Bronchial epithelial cell (primary cell): Measurements from ENCODE around the gene ZNF14. TPM values are rescaled to one million over a fixed set of nuclear protein-coding genes. Genes with fewer than 3 reads are reported as not detected.
"Not testable (repeated sequence)": the region's sequence is repeated elsewhere in the genome, so short reads cannot be mapped to it uniquely, and the experiment has no call there.

Source experiments
- DNase-seq: peaks from one replicate; pipeline ENCODE4 v3.0.0-alpha.2; 2010; ENCODE audit warnings: low read depth
- FAIRE-seq: peaks from 2 replicates; lab custom pipeline; 2011; peaks lifted over from hg19 to GRCh38; lab: Jason Lieb, UNC
- H3K27me3 ChIP-seq: 2 replicates; pipeline ENCODE4 v1.5.1; 2011; ENCODE audit warnings: low read length; ENCODE audit not compliant: control insufficient read depth, insufficient read depth
- H3K36me3 ChIP-seq: 2 replicates; pipeline ENCODE4 v1.5.1; 2011; ENCODE audit warnings: low read length; ENCODE audit not compliant: control insufficient read depth, insufficient read depth
- H3K4me3 ChIP-seq: 2 replicates; pipeline ENCODE4 v1.5.1; 2011; ENCODE audit warnings: mild to moderate bottlenecking, low read depth, low read length, control low read depth
- total RNA-seq: library from RNA; depleted of rRNA; stranded (reverse); fragments of >200 nt; gene quantifications from 2 replicates; pipeline ENCODE4 v1.2.1, GENCODE V29; 2014
- TF ChIP-seq, protein P1 (sequence below): IDR thresholded peaks from 2 replicates; pipeline ENCODE4 v1.5.1; 2011; ENCODE audit warnings: mild to moderate bottlenecking, moderate library complexity, low read length, control low read depth, inconsistent platforms; ENCODE audit not compliant: insufficient read depth, severe bottlenecking

Gene ZNF14
- total RNA-seq, 1 donor from 2014 or later = 4.2 TPM

DNA sequence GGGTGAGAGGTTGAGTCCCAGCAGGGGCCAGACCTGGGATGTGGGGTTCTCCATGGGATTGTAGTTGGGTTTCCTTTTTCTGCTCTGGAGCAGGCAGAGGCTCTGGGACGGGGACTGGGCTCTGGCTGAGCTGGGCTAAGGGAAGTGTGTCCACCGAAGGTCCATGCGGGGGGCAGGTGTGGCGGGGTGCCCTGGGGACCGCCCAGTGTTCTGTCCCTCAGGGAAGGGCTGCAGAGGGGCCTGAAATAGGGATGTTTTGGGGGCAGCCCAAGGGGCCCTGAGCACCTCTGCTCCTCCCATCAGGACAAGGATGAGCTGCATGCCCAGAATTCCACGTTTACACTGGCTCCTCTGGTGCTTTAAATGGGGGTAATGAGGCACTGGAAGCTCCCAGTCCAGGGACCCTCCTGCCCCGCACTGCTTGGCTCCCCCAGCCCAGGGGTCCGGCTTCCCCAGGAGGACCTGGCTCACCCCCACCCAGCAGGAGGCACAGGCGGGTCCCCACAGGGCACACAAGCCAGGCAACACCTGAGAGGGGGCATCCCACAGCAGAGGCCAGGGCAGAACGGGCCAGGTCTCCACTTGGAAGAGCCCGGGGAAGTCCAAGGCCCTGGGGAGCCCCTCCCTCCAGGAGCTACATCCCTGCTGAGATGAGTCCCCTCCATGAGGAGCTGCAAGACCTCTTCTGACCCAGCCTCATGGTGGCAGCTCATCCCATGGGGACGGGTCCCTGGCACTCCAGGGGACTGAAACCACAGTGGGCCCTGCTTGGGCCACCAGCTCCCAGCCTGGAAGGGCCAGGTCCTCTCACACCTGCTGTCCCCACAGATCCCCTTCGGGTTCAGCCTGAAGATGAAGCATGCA, 14.7 kb upstream of the ZNF14 start:
- FAIRE-seq (no peak), DNase-seq (no peak)

DNA sequence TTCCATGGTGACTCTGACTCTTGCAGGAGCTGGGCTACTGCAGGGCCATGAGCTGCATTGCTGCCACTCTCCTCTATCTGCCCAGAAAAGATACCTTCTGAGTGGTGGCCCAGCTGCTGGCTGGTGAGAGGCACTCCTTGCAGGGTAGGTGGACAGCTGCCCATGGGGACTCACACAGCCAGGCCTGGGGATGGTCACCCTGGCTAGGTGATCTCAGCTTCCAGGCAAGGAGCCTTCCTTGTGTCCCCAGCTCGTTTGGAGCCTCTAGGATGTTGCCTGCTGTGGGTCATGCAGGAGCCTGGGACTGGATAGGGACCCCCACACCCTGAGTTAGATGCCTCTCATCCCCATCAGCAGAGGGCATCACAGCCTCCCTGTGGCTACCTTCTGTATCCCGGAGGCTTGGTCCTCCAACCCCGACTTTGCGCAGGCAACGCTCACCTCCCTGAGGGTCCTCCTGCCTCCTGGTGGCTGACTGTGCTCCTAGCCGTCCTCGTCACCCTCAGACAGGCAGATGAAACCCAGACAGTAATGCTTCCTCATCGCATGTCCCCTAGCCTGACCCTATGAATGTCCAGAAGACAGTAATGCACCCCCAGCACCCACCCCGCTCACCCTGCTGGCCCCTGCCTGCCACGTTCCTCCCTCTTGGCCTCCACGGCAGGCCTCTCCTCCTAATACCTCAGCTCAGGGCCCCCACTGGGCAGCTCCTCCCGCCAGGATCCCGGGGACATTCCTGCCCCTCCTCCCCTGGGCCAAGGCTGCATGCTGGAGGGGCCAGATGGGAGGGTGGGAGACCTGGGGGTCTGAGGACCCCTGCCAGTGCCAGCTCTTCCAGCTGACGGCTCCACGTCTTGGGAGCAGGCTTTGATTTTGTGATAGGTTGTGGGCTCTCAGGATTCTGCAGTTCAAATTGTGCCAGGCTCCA, 13.6 kb upstream of the ZNF14 start:
- TF ChIP-seq, protein P1, sequence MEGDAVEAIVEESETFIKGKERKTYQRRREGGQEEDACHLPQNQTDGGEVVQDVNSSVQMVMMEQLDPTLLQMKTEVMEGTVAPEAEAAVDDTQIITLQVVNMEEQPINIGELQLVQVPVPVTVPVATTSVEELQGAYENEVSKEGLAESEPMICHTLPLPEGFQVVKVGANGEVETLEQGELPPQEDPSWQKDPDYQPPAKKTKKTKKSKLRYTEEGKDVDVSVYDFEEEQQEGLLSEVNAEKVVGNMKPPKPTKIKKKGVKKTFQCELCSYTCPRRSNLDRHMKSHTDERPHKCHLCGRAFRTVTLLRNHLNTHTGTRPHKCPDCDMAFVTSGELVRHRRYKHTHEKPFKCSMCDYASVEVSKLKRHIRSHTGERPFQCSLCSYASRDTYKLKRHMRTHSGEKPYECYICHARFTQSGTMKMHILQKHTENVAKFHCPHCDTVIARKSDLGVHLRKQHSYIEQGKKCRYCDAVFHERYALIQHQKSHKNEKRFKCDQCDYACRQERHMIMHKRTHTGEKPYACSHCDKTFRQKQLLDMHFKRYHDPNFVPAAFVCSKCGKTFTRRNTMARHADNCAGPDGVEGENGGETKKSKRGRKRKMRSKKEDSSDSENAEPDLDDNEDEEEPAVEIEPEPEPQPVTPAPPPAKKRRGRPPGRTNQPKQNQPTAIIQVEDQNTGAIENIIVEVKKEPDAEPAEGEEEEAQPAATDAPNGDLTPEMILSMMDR = no peak
- Histone ChIP-seq H3K4me3 (no peak overlapping the region), H3K36me3 (no peaks in the 10 kb centered on the region), H3K27me3 (no peaks in the 10 kb centered on the region)
- DNase-seq (no peak), FAIRE-seq (peak; percentile 40)

More for the DNA sequence above, 14.7 kb upstream of the ZNF14 start:
- no peak overlapping the region for H3K4me3 ChIP-seq
- no peaks in the 10 kb centered on the region for H3K27me3 ChIP-seq
- TF ChIP-seq, protein P1 = no peak
- H3K36me3 ChIP-seq = no peaks in the 10 kb centered on the region

DNA sequence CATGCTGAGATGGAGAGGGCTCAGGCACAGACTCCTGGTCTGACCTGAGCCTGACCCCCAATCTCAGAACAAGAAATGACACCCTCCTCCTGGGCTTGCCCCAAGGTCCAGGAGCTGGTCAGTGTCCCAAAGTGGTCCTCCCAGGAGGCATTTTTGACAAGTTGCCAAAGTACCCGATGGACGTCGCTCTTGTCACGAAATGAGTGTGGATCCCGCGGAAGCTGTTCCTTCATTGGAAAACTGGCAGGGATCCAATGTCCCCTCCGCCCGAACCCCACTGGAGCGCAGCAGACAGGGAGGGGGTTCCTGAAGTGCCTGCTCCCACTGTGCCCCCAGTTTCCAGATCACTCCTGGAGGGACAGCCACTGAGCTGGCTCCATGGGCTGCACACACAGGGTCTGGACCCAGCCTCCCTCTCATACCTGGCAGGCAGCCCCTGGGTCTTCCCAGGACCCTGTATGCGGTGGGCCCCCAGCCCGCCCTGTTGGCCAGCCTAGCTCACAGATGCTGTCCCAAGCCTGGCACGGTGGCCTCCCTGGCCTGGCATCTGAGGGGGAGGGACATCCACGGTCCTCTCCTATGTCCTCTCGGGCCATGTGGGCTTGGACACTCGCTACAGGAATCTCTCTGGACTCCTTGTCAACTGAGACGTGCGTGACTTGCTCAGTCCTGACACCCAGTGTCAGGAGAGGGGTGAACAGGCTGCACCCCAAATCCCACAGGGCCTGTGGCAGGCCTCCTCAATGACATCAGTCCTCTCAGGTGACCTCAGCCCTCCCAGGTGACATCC, 12.8 kb upstream of the ZNF14 start:
- Histone ChIP-seq H3K36me3 (no peaks in the 10 kb centered on the region), H3K4me3 (no peak overlapping the region), H3K27me3 (no peaks in the 10 kb centered on the region)
- DNase-seq (no peak), FAIRE-seq (no peak)
- TF ChIP-seq, protein P1 = no peak

GRCh38 chr19:19744641-19745040, 11.7 kb upstream of the ZNF14 start:
- DNase-seq (no peak), FAIRE-seq (no peak)
- Histone ChIP-seq H3K36me3 (no peaks in the 10 kb centered on the region), H3K4me3 (no peak overlapping the region), H3K27me3 (no peaks in the 10 kb centered on the region)
- TF ChIP-seq, protein P1 = no peak

DNA sequence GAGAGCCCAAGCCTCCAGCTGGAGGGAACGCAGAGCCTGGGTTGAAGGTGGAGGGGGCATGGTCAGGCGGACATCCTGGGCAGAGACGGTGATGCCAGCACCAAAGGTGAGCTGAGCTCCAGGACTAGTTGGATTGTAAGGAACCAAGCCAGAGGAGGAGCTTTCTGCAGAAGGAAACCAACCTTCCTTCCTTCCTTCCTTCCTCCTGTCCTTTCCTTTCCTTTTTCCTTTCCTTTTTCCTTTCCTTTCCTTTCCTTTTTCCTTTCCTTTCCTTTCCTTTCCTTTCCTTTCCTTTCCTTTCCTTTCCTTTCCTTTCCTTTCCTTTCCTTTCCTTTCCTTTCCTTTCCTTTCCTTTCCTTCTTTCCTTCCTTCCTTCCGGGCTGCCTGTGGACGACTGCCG, 11.0 kb upstream of the ZNF14 start:
- H3K36me3 ChIP-seq, H3K27me3 ChIP-seq, FAIRE-seq, DNase-seq, H3K4me3 ChIP-seq: not testable (repeated sequence)

DNA sequence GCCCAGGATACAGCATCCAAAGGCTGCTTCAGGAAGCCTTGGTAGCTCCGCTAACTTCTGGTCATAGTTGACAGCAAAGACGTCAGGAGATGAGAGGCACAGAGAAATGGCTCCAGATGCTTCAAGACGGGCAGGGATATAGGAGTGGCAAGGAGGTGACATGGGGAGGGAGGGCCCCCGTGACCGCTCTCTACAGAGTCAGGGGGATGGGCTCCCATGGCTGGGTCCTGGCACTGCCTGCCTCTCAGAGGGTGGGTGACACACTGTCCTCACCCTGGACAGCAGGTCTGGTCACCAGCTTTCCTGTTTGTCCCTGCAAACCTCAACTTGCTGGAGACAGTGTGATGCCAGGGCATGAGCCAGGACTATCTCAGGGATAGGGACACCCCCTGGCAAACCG, 10.3 kb upstream of the ZNF14 start:
- no peaks in the 10 kb centered on the region for H3K36me3 ChIP-seq
- H3K4me3 ChIP-seq = no peak overlapping the region
- no peak for DNase-seq
- no peaks in the 10 kb centered on the region for H3K27me3 ChIP-seq
- FAIRE-seq = no peak
- TF ChIP-seq, protein P1 = no peak
